Psoas muscle (tissue), 8 donors: ENCODE data around the gene VLDLR. TPM values are rescaled to one million over a fixed set of nuclear protein-coding genes. Genes with fewer than 3 reads are reported as not detected.

ENCODE experiments used
- ATAC-seq, 4 donors: fragments of 200-7000 bp; cut with Tn5 transposase; one replicate each; pipeline ENCODE4 v1.9.1; 2020; ENCODE audit warnings: moderate library complexity in 3 of 4, mild to moderate bottlenecking in 2 of 4
- DNase-seq, 2 donors: peaks; one replicate each; pipeline ENCODE4 v3.0.0-alpha.2; 2020
- H3K27ac ChIP-seq: fragments of 200-600 bp; one replicate; pipeline ENCODE4 v1.8.0; 2022
- H3K27me3 ChIP-seq, 3 donors: fragments of 200-600 bp in 1 of 3; one replicate each; pipeline versions ENCODE4 v1.6.1 to v1.8.0; 2013 to 2022; ENCODE audit warnings: low read length in 2 of 3, mild to moderate bottlenecking in 2 of 3, moderate library complexity in 1 of 3; ENCODE audit not compliant: insufficient read depth in 3 of 3
- H3K36me3 ChIP-seq, 2 donors: fragments of 200-600 bp in 1 of 2; one replicate each; pipeline versions ENCODE4 v1.6.1 to v1.8.0; 2013 to 2022; ENCODE audit warnings: low read depth in 1 of 2, mild to moderate bottlenecking in 1 of 2, moderate library complexity in 1 of 2; ENCODE audit not compliant: insufficient read depth in 1 of 2
- H3K4me1 ChIP-seq: fragments of 200-600 bp; one replicate; pipeline ENCODE4 v1.8.0; 2022
- H3K4me3 ChIP-seq: fragments of 200-600 bp; one replicate; pipeline ENCODE4 v1.8.0; 2022; ENCODE audit warnings: mild to moderate bottlenecking
- H3K9me3 ChIP-seq: fragments of 200-600 bp; one replicate; pipeline ENCODE4 v1.8.0; 2022
- WGBS, 3 donors: extraction: QIAGEN DNeasy Blood & Tissue Kit; methylation state at CpG; one replicate each; pipeline versions ENCODE4 v1.1.6 to v1.1.7; 2013; 5-methylcytosine and 5-hydroxymethylcytosine counted together
- intact Hi-C, 2 donors: fragments of 100-400 bp; cut with DNase I; formaldehyde crosslinking; loops; one replicate each; pipeline versions ENCODE4 v1.11.0 to v1.14.2; 2022
- polyA plus RNA-seq, 3 donors: library from polyadenylated mRNA; stranded (reverse); fragments of 200-250 nt; gene quantifications; one replicate each; pipeline ENCODE4 v1.2.3, GENCODE V29; 2013
- total RNA-seq, 4 donors: library from RNA; stranded (reverse); fragmentation: NEBNext Ultra II Directional in 2 of 4; extraction: Animal tissue kit (Norgen Biotek cat#: 25700) in 2 of 4; gene quantifications; one replicate each; pipeline versions ENCODE4 v1.2.1 to v1.2.4, GENCODE V29; 2021 to 2023
- TF ChIP-seq, protein P1 (sequence below): fragments of 200-600 bp; IDR thresholded peaks from one replicate; pipeline ENCODE4 v1.8.0; 2022; ENCODE audit warnings: antibody characterized with exemption
- donor health status: healthy with polysubstance abuse.
- donor health status: DM: no; HTN: no; CAD: no; lungs with moderate emphysema.
- donor health status: Bipolar disorder and iron deficiency.
- donor health status: healthy.
- donor health status: DM: yes; HTN: yes; CAD: no.
- donor health status: DM: no; HTN: no; CAD: no.
- donor health status: DM: no; HTN: no; CAD: no.
- donor health status: DM: yes; HTN: yes; CAD: no.

The VLDLR gene
- total and polyA plus RNA-seq, 7 donors = 7.9 to 34.4 (median 20.3) TPM

DNA sequence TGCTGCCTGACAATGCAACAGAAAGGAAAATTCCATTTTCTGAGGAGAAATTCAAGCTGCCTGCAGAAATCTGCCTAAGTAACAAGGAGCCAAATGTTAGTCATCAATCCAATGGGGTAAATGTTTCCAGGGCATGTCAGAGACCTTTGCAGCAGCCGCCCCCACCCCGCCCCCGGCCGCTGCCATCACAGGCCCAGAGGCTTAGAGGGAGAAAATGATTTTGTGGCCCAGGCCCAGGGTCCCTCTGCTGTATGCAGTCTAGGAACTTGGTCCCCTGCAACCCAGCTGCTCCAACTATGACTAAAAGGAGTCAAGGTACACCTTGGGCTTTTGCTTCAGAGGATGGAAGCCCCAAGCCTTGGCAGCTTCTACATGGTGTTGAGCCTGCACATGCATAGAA lies 45.0 kb downstream of the VLDLR start:
- Histone ChIP-seq H3K4me1 (peaks cover 19% of the 10 kb centered on the region), H3K9me3 (no peaks in the 10 kb centered on the region), H3K27me3 (no peaks in the 10 kb centered on the region), H3K4me3 (no peak overlapping the region), H3K36me3 (no peaks in the 10 kb centered on the region), H3K27ac (no peak overlapping the region)
- WGBS, 3 donors = 91 to 96% (median 93%) methylated on average over 4 of the region's 4 CpGs
- TF ChIP-seq, protein P1, sequence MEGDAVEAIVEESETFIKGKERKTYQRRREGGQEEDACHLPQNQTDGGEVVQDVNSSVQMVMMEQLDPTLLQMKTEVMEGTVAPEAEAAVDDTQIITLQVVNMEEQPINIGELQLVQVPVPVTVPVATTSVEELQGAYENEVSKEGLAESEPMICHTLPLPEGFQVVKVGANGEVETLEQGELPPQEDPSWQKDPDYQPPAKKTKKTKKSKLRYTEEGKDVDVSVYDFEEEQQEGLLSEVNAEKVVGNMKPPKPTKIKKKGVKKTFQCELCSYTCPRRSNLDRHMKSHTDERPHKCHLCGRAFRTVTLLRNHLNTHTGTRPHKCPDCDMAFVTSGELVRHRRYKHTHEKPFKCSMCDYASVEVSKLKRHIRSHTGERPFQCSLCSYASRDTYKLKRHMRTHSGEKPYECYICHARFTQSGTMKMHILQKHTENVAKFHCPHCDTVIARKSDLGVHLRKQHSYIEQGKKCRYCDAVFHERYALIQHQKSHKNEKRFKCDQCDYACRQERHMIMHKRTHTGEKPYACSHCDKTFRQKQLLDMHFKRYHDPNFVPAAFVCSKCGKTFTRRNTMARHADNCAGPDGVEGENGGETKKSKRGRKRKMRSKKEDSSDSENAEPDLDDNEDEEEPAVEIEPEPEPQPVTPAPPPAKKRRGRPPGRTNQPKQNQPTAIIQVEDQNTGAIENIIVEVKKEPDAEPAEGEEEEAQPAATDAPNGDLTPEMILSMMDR = no peak
- ATAC-seq (no peak), DNase-seq (no peak)
- intact Hi-C loops = loop anchor here in 1 of 2 donors (5.0 kb wide), 1 partner anchor 56 kb away; no protein-coding TSS in a partner anchor

DNA sequence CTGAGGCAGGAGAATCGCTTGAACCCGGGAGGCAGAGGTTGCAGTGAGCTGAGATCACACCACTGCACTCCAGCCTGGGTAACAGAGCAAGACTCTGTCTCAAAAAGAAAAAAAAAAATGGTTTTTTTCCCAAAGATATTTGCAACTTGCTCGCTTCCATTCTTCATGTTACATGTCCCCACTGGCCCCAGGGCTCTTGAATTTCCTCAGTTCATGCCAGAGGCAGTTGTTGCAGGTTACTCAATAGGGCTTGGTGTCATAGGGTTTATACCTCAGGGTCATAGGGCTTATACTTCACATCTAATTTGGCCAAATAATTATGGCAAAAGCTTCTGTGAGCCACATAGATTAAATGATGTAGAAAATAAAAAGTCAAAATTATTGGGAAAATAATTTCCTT lies 51.6 kb downstream of the VLDLR start:
- DNase-seq (no peak), ATAC-seq (no peak)
- H3K27me3 ChIP-seq = no peaks in the 10 kb centered on the region
- H3K27ac ChIP-seq = no peak overlapping the region
- peaks cover 4% of the 10 kb centered on the region for H3K4me1 ChIP-seq
- no peaks in the 10 kb centered on the region for H3K9me3 ChIP-seq
- no peak overlapping the region for H3K4me3 ChIP-seq
- intact Hi-C loops = no loop called here
- 97 to 100% (median 100%) methylated on average over 1 of the region's 3 CpGs for WGBS, 3 donors
- TF ChIP-seq, protein P1 = no peak
- H3K36me3 ChIP-seq = no peaks in the 10 kb centered on the region

DNA sequence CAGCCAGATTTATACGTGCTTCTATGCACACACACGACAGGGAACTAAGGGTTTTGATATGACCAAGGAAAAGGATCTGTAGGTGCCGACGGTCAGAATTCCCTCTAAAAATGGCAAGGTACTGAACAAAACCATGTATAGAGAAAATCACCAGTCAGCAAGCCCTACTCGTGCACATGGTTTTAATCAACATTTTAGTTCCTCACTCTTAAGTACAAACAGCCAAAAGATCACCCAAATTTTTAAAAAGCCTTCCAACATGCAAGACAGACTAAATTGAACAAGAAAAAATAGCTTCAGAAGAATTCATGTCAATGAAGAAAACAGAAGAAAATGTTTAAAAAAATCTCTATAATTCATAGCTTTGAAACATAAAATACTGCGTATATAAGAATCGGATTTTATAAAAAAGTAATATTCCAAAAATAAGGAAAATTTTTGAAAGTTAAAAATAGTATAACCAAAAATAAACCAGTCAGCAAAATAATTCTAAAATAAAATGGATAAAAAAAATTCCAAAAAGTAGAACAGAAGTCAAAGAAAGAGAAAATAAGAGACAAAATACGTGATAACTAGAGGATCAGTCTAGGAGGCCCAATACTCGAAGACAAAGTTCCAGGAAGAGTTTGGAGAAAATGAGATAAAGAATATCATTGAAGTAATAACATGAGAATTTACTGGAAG lies 52.7 kb downstream of the VLDLR start:
- Histone ChIP-seq H3K27me3 (no peaks in the 10 kb centered on the region), H3K27ac (no peak overlapping the region), H3K4me3 (no peak overlapping the region), H3K4me1 (peaks cover 7% of the 10 kb centered on the region), H3K9me3 (no peaks in the 10 kb centered on the region), H3K36me3 (no peaks in the 10 kb centered on the region)
- TF ChIP-seq, protein P1 = no peak
- ATAC-seq = no peak
- no peak for DNase-seq
- intact Hi-C loops = no loop called here
- 85 to 88% (median 88%) methylated on average over 9 of the region's 9 CpGs for WGBS, 3 donors

DNA sequence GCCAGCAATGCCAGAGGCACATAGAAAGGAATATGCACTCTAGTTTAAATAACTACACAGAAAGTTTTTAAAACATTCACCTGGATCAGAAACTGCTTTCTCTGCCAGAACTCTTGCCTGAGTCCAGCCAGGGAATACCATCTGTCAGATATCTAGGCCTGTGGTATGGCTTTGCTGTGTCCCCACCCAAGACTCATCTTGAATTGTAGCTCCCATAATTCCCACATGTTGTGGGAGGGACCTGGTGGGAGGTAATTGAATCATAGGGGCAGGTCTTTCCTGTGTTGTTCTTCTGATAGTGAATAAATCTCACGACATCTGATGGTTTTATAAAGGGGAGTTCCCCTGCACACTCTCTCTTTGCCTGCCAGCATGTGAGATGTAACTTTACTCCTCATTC lies 54.2 kb downstream of the VLDLR start:
- TF ChIP-seq, protein P1 = no peak
- no peaks in the 10 kb centered on the region for H3K27me3 ChIP-seq
- no peak overlapping the region for H3K27ac ChIP-seq
- DNase-seq = no peak
- 71 to 83% (median 75%) methylated on average over 1 of the region's 1 CpG for WGBS, 3 donors
- H3K4me1 ChIP-seq = peaks cover 8% of the 10 kb centered on the region
- ATAC-seq = no peak
- intact Hi-C loops = no loop called here
- H3K9me3 ChIP-seq = no peaks in the 10 kb centered on the region
- H3K36me3 ChIP-seq = no peaks in the 10 kb centered on the region
- no peak overlapping the region for H3K4me3 ChIP-seq

DNA sequence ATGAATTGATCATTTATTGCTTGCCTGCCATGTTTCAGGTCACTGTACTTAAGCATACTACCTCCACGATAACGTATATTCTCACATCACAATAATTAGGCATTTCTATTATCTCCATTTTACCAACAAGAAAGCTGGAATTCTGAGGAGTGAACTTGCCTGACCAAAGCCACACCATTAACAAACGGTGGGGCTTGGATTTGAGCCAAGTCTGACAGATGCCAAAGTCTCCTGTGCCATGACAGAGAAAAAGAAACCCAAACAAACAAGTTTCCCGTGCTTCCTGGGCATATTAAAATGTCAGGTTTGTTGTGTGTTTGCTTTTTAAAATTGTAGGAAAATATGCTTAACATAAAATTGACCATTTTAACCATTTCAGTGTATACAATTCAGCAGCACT lies 54.9 kb downstream of the VLDLR start:
- 58 to 60% (median 60%) methylated on average over 4 of the region's 4 CpGs for WGBS, 3 donors
- H3K4me3 ChIP-seq = no peak overlapping the region
- no peak overlapping the region for H3K27ac ChIP-seq
- TF ChIP-seq, protein P1 = no peak
- H3K27me3 ChIP-seq = no peaks in the 10 kb centered on the region
- ATAC-seq (no peak), DNase-seq (no peak)
- H3K9me3 ChIP-seq = no peaks in the 10 kb centered on the region
- H3K4me1 ChIP-seq = peaks cover 8% of the 10 kb centered on the region
- intact Hi-C loops = no loop called here
- H3K36me3 ChIP-seq = no peaks in the 10 kb centered on the region
